GM23248 (cell line): ENCODE data around the gene CEBPA. TPM values are rescaled to one million over a fixed set of nuclear protein-coding genes. Genes with fewer than 3 reads are reported as not detected.

Source experiments
- DNase-seq: peaks from one replicate; pipeline ENCODE4 v3.0.0-alpha.2; 2015
- H2AFZ ChIP-seq: fragments of 200-600 bp; sonication (generic); 2 replicates; pipeline ENCODE4 v1.6.1; 2016; ENCODE audit warnings: antibody characterized with exemption
- H3F3A ChIP-seq: fragments of 200-600 bp; sonication (generic); 2 replicates; pipeline ENCODE4 v1.6.1; 2016; ENCODE audit warnings: mild to moderate bottlenecking, antibody characterized with exemption, mixed run types; ENCODE audit not compliant: insufficient read depth
- H3K27ac ChIP-seq: fragments of 200-600 bp; sonication (generic); 2 replicates; pipeline ENCODE4 v1.5.1; 2016; ENCODE audit warnings: mild to moderate bottlenecking
- H3K27me3 ChIP-seq: fragments of 200-600 bp; sonication (generic); replicated peaks from 2 replicates; pipeline ENCODE4 v1.6.1; 2016; ENCODE audit warnings: mild to moderate bottlenecking; ENCODE audit not compliant: insufficient read depth
- H3K36me3 ChIP-seq: fragments of 200-600 bp; sonication (generic); 2 replicates; pipeline ENCODE4 v1.6.1; 2016; ENCODE audit warnings: low read depth, mild to moderate bottlenecking
- H3K4me1 ChIP-seq: fragments of 200-600 bp; sonication (generic); 2 replicates; pipeline ENCODE4 v1.6.1; 2016; ENCODE audit warnings: mild to moderate bottlenecking; ENCODE audit not compliant: insufficient read depth
- H3K4me2 ChIP-seq: fragments of 200-600 bp; sonication (generic); one replicate; pipeline ENCODE4 v1.6.1; 2016; ENCODE audit warnings: mild to moderate bottlenecking; ENCODE audit not compliant: unreplicated experiment
- H3K4me3 ChIP-seq: fragments of 200-600 bp; sonication (generic); 2 replicates; pipeline ENCODE4 v1.5.1; 2016; ENCODE audit warnings: mild to moderate bottlenecking
- H3K79me2 ChIP-seq: fragments of 200-600 bp; sonication (generic); 2 replicates; pipeline ENCODE4 v1.6.1; 2016; ENCODE audit warnings: mild to moderate bottlenecking; ENCODE audit not compliant: insufficient read depth
- H3K9ac ChIP-seq: fragments of 200-600 bp; sonication (generic); 2 replicates; pipeline ENCODE4 v1.6.1; 2016; ENCODE audit warnings: mild to moderate bottlenecking
- H3K9me2 ChIP-seq: fragments of 200-600 bp; sonication (generic); 2 replicates; pipeline ENCODE4 v1.6.1; 2016; ENCODE audit warnings: mixed run types, mild to moderate bottlenecking, moderate library complexity; ENCODE audit not compliant: insufficient read depth
- H3K9me3 ChIP-seq: fragments of 200-600 bp; sonication (generic); one replicate; pipeline ENCODE4 v1.6.1; 2017; ENCODE audit warnings: low read depth
- H4K20me1 ChIP-seq: fragments of 200-600 bp; sonication (generic); 2 replicates; pipeline ENCODE4 v1.6.0; 2016; ENCODE audit not compliant: insufficient read depth
- EZH2 ChIP-seq: fragments of 200-600 bp; sonication (generic); IDR thresholded peaks from 2 replicates; pipeline ENCODE4 v1.6.1; 2018; ENCODE audit warnings: antibody characterized with exemption, mild to moderate bottlenecking; ENCODE audit not compliant: insufficient read depth, poor library complexity, severe bottlenecking
- EZH2phosphoT487 ChIP-seq: fragments of 200-600 bp; sonication (generic); IDR thresholded peaks from 2 replicates; pipeline ENCODE4 v1.6.1; 2018; ENCODE audit warnings: antibody characterized with exemption, moderate library complexity, mild to moderate bottlenecking, low read depth; ENCODE audit not compliant: insufficient read depth
- WGBS, 2 experiments: methylation state at CpG; one replicate each; pipeline ENCODE4 v1.1.6; 2015 to 2017; ENCODE audit warnings: low lambda C conversion rate in 2 of 2, low coverage in 1 of 2; ENCODE audit errors: missing lambda C conversion rate in 2 of 2; 5-methylcytosine and 5-hydroxymethylcytosine counted together
- in situ Hi-C: fragments of 300-500 bp; cut with MboI; formaldehyde crosslinking; loops from 2 replicates; pipeline ENCODE4 v1.15.0; 2020
- polyA plus RNA-seq: library from polyadenylated mRNA; unstranded; fragments of >200 nt; fragmentation: Nextera tagmentation; extraction: Ambion mirVana; gene quantifications from 2 replicates; pipeline ENCODE4 v1.2.1, GENCODE V29; 2016
- total RNA-seq: library from RNA; depleted of rRNA; stranded (reverse); fragments of >200 nt; shearing (Covaris generic); gene quantifications from 2 replicates; pipeline ENCODE4 v1.2.3, GENCODE V29; 2014; rRNA removed

Gene CEBPA
- total and polyA plus RNA-seq, 2 experiments from 2014 or later = 0.22 TPM; not detected in 1

DNA sequence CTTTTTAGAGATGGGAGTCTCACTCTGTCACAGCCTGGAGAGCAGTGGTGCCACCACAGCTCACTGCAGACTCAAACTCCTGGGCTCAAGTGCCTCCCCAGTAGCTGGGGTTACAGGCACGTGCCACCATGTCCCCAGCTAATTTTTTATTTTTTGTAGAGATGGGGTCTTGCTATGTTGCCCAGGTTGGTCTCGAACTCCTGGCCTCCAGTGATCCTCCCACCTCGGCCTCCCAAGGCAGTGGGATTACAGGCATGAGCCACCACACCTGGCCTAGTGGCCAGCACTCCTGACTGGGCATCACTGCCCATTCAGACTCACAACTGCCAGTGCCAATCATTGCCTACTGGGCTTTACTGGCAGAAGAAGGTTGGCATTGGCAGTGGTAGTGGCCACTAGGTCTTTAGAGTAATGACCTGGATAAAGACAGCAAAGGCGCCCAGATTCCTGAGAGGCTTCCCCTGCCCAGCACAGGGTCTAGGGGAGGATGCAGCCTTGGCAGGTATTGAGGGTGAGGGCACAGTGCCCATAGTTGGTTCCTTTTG lies 49.8 kb downstream of the CEBPA start:
- 38 to 50% methylated on average over 4 of the region's 4 CpGs for WGBS, 2 experiments
- TF ChIP-seq EZH2phosphoT487 = no peak
- in situ Hi-C loops = no loop called here

DNA sequence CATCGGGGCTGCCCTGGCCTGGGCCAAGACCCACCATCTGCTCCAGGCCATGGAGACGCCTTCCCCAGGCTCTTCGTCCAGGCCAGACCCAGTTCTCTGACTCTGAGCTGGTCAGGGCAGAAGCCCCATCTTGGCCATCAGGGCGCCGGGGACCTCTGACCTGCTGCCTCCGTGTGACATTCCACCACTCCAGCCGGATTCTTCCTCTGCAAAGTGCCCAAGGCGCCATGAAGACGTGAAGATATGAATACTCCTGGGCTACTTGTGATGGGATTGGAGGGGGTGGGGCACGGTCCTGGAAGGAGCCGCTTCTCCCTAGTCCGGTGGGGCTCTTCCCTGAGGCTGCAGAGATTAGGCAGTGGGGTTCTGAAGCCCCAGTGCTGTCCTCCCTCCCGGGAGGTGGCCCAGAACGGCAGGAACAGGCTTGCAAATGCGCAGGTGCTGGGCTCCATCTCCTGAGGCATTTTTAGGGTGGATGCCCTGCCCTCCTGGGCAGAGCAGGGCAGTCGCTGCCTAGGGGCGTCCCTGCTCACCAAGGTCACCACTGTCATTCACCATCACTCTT lies 50.7 kb downstream of the CEBPA start:
- Histone ChIP-seq H3K4me2 (no peak overlapping the region), H4K20me1 (no peaks in the 10 kb centered on the region), H3K27me3 (no peaks in the 10 kb centered on the region), H3K4me3 (no peak overlapping the region), H3K4me1 (no peaks in the 10 kb centered on the region), H3F3A (no peaks in the 10 kb centered on the region), H3K9me3 (no peaks in the 10 kb centered on the region), H3K36me3 (no peaks in the 10 kb centered on the region), H3K27ac (no peak overlapping the region), H3K9me2 (no peaks in the 10 kb centered on the region), H3K79me2 (no peaks in the 10 kb centered on the region), H2AFZ (no peak overlapping the region), H3K9ac (no peak overlapping the region)
- TF ChIP-seq EZH2phosphoT487 = no peak
- no peak for TF ChIP-seq EZH2
- no peak for DNase-seq
- WGBS, 2 experiments = 48 to 57% methylated on average over 17 of the region's 17 CpGs
- in situ Hi-C loops = no loop called here

More for the DNA sequence above, 49.8 kb downstream of the CEBPA start:
- H3K9ac ChIP-seq = no peak overlapping the region
- no peak overlapping the region for H3K4me3 ChIP-seq
- no peaks in the 10 kb centered on the region for H4K20me1 ChIP-seq
- no peak for DNase-seq
- no peaks in the 10 kb centered on the region for H3K9me2 ChIP-seq
- H3K4me2 ChIP-seq = no peak overlapping the region
- H3K27ac ChIP-seq = no peak overlapping the region
- H2AFZ ChIP-seq = no peak overlapping the region
- no peaks in the 10 kb centered on the region for H3K36me3 ChIP-seq
- H3K4me1 ChIP-seq = no peaks in the 10 kb centered on the region
- no peaks in the 10 kb centered on the region for H3K79me2 ChIP-seq
- no peaks in the 10 kb centered on the region for H3K9me3 ChIP-seq
- H3K27me3 ChIP-seq = no peaks in the 10 kb centered on the region
- H3F3A ChIP-seq = no peaks in the 10 kb centered on the region

DNA sequence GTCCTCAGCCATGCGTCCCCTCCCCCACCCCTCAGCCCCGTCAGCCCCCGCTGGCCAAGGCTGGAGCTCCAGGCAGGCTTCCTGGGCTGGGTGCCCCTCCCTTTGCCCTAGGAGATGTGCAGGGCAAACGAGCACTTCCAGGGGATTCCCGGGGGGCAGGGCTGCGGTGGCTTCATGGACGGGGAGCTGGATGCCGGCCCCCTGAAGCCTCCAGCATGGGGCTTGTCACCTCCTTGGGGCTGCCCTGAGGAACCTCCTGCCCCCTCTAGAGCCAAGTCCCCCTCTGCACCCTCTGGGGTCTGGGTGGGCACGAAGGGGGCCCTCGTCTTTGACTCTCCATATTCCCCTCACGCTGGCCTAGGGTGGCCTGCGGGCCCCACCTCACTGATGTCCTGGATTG lies 51.3 kb downstream of the CEBPA start:
- H3F3A ChIP-seq = no peaks in the 10 kb centered on the region
- H3K9me2 ChIP-seq = no peaks in the 10 kb centered on the region
- H3K4me3 ChIP-seq = no peak overlapping the region
- no peak overlapping the region for H2AFZ ChIP-seq
- no peaks in the 10 kb centered on the region for H4K20me1 ChIP-seq
- no peaks in the 10 kb centered on the region for H3K79me2 ChIP-seq
- no peaks in the 10 kb centered on the region for H3K9me3 ChIP-seq
- 36 to 58% methylated on average over 7 to 11 of the region's 12 CpGs for WGBS, 2 experiments
- no peak overlapping the region for H3K9ac ChIP-seq
- no peak for DNase-seq
- H3K27ac ChIP-seq = no peak overlapping the region
- no peaks in the 10 kb centered on the region for H3K4me1 ChIP-seq
- TF ChIP-seq EZH2 (no peak), EZH2phosphoT487 (no peak)
- no peaks in the 10 kb centered on the region for H3K36me3 ChIP-seq
- in situ Hi-C loops = no loop called here
- H3K4me2 ChIP-seq = no peak overlapping the region
- H3K27me3 ChIP-seq = no peaks in the 10 kb centered on the region

DNA sequence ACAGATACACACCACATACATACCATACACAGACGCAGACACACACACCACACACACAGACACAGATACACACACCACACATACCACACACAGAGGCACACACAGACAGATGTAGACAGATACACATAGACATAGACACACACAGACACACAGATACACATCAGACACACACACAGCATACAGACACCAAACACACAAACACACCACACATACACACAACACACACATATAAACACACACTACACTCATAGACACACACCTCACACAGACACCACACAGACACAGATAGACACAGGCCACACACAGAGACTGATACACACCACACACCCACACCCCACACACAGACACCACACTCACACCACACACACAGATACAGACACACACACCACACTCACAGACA lies 51.8 kb downstream of the CEBPA start:
- in situ Hi-C loops = no loop called here
- Histone ChIP-seq H3F3A (no peaks in the 10 kb centered on the region), H3K9ac (no peak overlapping the region), H3K27ac (no peak overlapping the region), H3K79me2 (no peaks in the 10 kb centered on the region), H3K9me3 (no peaks in the 10 kb centered on the region), H3K27me3 (no peaks in the 10 kb centered on the region), H3K4me3 (no peak overlapping the region), H4K20me1 (no peaks in the 10 kb centered on the region), H3K9me2 (no peaks in the 10 kb centered on the region), H3K36me3 (no peaks in the 10 kb centered on the region), H3K4me1 (no peaks in the 10 kb centered on the region), H3K4me2 (no peak overlapping the region), H2AFZ (no peak overlapping the region)
- TF ChIP-seq EZH2 (no peak), EZH2phosphoT487 (no peak)
- WGBS, 2 experiments = 75 to 81% methylated on average over 1 of the region's 1 CpG
- no peak for DNase-seq

Other genes starting within 250 kb of the CEBPA start
- 1.3 and 4.8 TPM in 2 replicates for gene RHPN2, start 237.6 kb downstream of the CEBPA start, total RNA-seq
- 1.5 and 1.9 TPM in 2 replicates for gene RHPN2, start 237.6 kb downstream of the CEBPA start, polyA plus RNA-seq
- gene GPATCH1, start 221.4 kb downstream of the CEBPA start, total RNA-seq = 3.8 and 5.1 TPM in 2 replicates
- 6.3 and 6.5 TPM in 2 replicates for gene GPATCH1, start 221.4 kb downstream of the CEBPA start, polyA plus RNA-seq
- not detected in 2 replicates for gene WDR88, start 170.4 kb downstream of the CEBPA start, total RNA-seq
- 0.10 TPM in 2 replicates for gene WDR88, start 170.4 kb downstream of the CEBPA start, polyA plus RNA-seq
- gene LRP3, start 108.2 kb downstream of the CEBPA start, total RNA-seq = 58.3 and 59.9 TPM in 2 replicates
- 2.9 TPM in 2 replicates for gene LRP3, start 108.2 kb downstream of the CEBPA start, polyA plus RNA-seq
- gene SLC7A10, start 76.7 kb downstream of the CEBPA start, total RNA-seq = not detected in 2 replicates
- not detected in 2 replicates for gene SLC7A10, start 76.7 kb downstream of the CEBPA start, polyA plus RNA-seq
- gene CEBPG, start 71.2 kb upstream of the CEBPA start, total RNA-seq = 33.4 and 36.2 TPM in 2 replicates
- 27.4 and 27.6 TPM in 2 replicates for gene CEBPG, start 71.2 kb upstream of the CEBPA start, polyA plus RNA-seq
- gene PEPD, start 219.3 kb upstream of the CEBPA start, total RNA-seq = 45.4 and 54.8 TPM in 2 replicates
- gene PEPD, start 219.3 kb upstream of the CEBPA start, polyA plus RNA-seq = 86.5 and 92.3 TPM in 2 replicates